ENCODE data around the gene SEMA3F. TPM values are rescaled to one million over a fixed set of nuclear protein-coding genes. Genes with fewer than 3 reads are reported as not detected.

SEMA3F gene
- total and polyA plus RNA-seq, 10 of the 15 experiments (the other 5 are each of a cell fraction or from before 2014, with no cell fraction given), result 0.08 to 0.28 (median 0.12) TPM; not detected in 6

GRCh38 chr3:50121072-50122032, 33.8 kb upstream of the SEMA3F start (continued):
- TF ChIP-seq TCF3 (IDR thresholded peaks at IDR 0.05; ENCODE audit: borderline replicate concordance, insufficient read depth, low read depth, low read length) (no peak), WRNIP1 (IDR thresholded peaks at IDR 0.05; ENCODE audit: borderline replicate concordance, low read depth, low read length) (no peak), ZBED1 (IDR thresholded peaks at IDR 0.05; ENCODE audit: borderline replicate concordance) (no peak), NBN (IDR thresholded peaks at IDR 0.05) (no peak), CTCF (IDR thresholded peaks at IDR 0.05 in 2 of 3, conservative IDR thresholded peaks at IDR 0.05 in 1 of 3; ENCODE audit: control insufficient read depth in 2 of 3, extremely low read depth in 1 of 3, insufficient read depth in 1 of 3, low read depth in 3 of 3, low read length in 3 of 3) (peak; percentile 83 to 85 (median 84)), ESRRA (IDR thresholded peaks at IDR 0.05; ENCODE audit: low read length) (no peak), SMARCA5 (IDR thresholded peaks at IDR 0.05) (0 out of 2 replicates have a peak, but pooled peaks have one; percentile 20), RAD21 (IDR thresholded peaks at IDR 0.05; ENCODE audit: insufficient read depth, low read depth, low read length) (peak; percentile 62), MEF2B (IDR thresholded peaks at IDR 0.05; ENCODE audit: partially characterized antibody, poor library complexity, severe bottlenecking) (no peak), SMAD1 (IDR thresholded peaks at IDR 0.05; ENCODE audit: low read depth, partially characterized antibody) (no peak), BHLHE40 (IDR thresholded peaks at IDR 0.05; ENCODE audit: borderline replicate concordance in 1 of 2, low read depth in 2 of 2, low read length in 1 of 2) (no peak), YBX1 (IDR thresholded peaks at IDR 0.05) (no peak), ATF7 (IDR thresholded peaks at IDR 0.05; ENCODE audit: low read depth) (no peak), YY1 (IDR thresholded peaks at IDR 0.05; ENCODE audit: low read depth, low read length) (no peak), SKIL (IDR thresholded peaks at IDR 0.05; ENCODE audit: low read depth, poor library complexity, severe bottlenecking) (no peak), SIN3A (IDR thresholded peaks at IDR 0.05; ENCODE audit: low read depth, low read length) (0 out of 2 replicates have a peak, but pooled peaks have one; percentile 27), RCOR1 (conservative IDR thresholded peaks at IDR 0.05; ENCODE audit: low read depth, low read length) (no peak), POLR2A (IDR thresholded peaks at IDR 0.05; ENCODE audit: low read depth, low read length) (peak; percentile 72), NR2F1 (conservative IDR thresholded peaks at IDR 0.05) (no peak), NRF1 (conservative IDR thresholded peaks at IDR 0.05; ENCODE audit: low read depth, low read length) (no peak), ZNF622 (IDR thresholded peaks at IDR 0.05) (no peak), EZH2 (IDR thresholded peaks at IDR 0.05; ENCODE audit: borderline replicate concordance, control insufficient read depth, low read depth, low read length) (no peak), BCLAF1 (IDR thresholded peaks at IDR 0.05) (no peak), RUNX3 (IDR thresholded peaks at IDR 0.05; ENCODE audit: low read length) (peak; percentile 32; the same call in 1 of the 2 replicates), STAT3 (IDR thresholded peaks at IDR 0.05; ENCODE audit: low read depth, low read length) (no peak)
